Measurements from ENCODE around the gene C16orf74. TPM values are rescaled to one million over a fixed set of nuclear protein-coding genes. Genes with fewer than 3 reads are reported as not detected.

Gene C16orf74
- total and polyA plus RNA-seq, 2 of the 8 experiments (the other 6 are each of a cell fraction or from before 2014, with no cell fraction given) = 7.3 to 9.3 TPM

- Histone ChIP-seq H3K79me2 (ENCODE audit: control insufficient read depth in 1 of 2, insufficient read depth in 2 of 2, low read length in 2 of 2) (no peaks in the 10 kb centered on the region), H3K4me2 (ENCODE audit: insufficient read depth in 1 of 2, low read depth in 2 of 2, low read length in 2 of 2) (peak overlapping the region; percentile 50; a peak in 3 of 4 replicates)
Observed at GRCh38 chr16:85734311-85735017, 16.4 kb downstream of the C16orf74 start.

More at GRCh38 chr16:85734311-85735017, 16.4 kb downstream of the C16orf74 start:
- Histone ChIP-seq H4K91ac (replicated peaks; ENCODE audit: insufficient read length, low read length) (peak overlapping the region; percentile 20), H3K23me2 (ENCODE audit: low read depth, low read length) (peaks cover 3% of the 10 kb centered on the region; the same call in 1 of the 2 replicates), H3K9ac (replicated peaks in 1 of 4; ENCODE audit: extremely low read depth in 1 of 4, low read depth in 3 of 4, low read length in 3 of 4) (no peak overlapping the region), H2BK20ac (ENCODE audit: low read length) (peak overlapping the region; percentile 2; the same call in 1 of the 2 replicates), H2BK15ac (ENCODE audit: low read length) (peak overlapping the region; percentile 89; the same call in 1 of the 2 replicates), H3K4ac (replicated peaks; ENCODE audit: insufficient read length, low read depth, low read length) (no peak overlapping the region), H4K5ac (ENCODE audit: insufficient read length, low read depth, low read length) (no peak overlapping the region), H3K23ac (ENCODE audit: insufficient read length) (no peak overlapping the region), H4K8ac (ENCODE audit: extremely low read depth, insufficient read depth, low read length) (no peak overlapping the region), H3K18ac (ENCODE audit: extremely low read depth, low read length) (peak overlapping the region; percentile 20; the same call in 1 of the 2 replicates), H3K4me3 (ENCODE audit: extremely low read depth in 1 of 4, insufficient read depth in 2 of 4, low read depth in 3 of 4, low read length in 4 of 4) (no peak overlapping the region), H2AFZ (ENCODE audit: low read length) (no peak overlapping the region), H3K36me3 (ENCODE audit: control insufficient read depth in 2 of 4, insufficient read depth in 4 of 4, low read length in 3 of 4) (no peaks in the 10 kb centered on the region), H3K27ac (ENCODE audit: low read depth, low read length) (no peak overlapping the region), H3K9me3 (ENCODE audit: insufficient read depth in 2 of 2, low read depth in 1 of 2, low read length in 1 of 2) (no peaks in the 10 kb centered on the region), H3K4me1 (replicated peaks in 1 of 4; ENCODE audit: control insufficient read depth in 3 of 4, insufficient read depth in 4 of 4, low read length in 3 of 4) (peaks cover 3 to 10% (median 9%) of the 10 kb centered on the region in 4 experiments), H4K20me1 (replicated peaks in 1 of 2; ENCODE audit: control insufficient read depth in 1 of 2, insufficient read depth in 2 of 2, low read length in 2 of 2) (peaks cover 0 to 2% of the 10 kb centered on the region in 2 experiments), H2AK5ac (ENCODE audit: low read depth, low read length) (peak overlapping the region; percentile 34; the same call in 1 of the 2 replicates), H3K27me3 (replicated peaks in 1 of 4; ENCODE audit: control insufficient read depth in 3 of 4, extremely low read depth in 1 of 4, insufficient read depth in 3 of 4, low read length in 3 of 4) (no peaks in the 10 kb centered on the region; a peak in 1 of 7 replicates), H2BK5ac (ENCODE audit: low read depth, low read length) (peak overlapping the region; percentile 67; the same call in 1 of the 2 replicates), H3K79me1 (ENCODE audit: low read depth, low read length) (no peaks in the 10 kb centered on the region), H2BK120ac (replicated peaks; ENCODE audit: low read depth, low read length) (no peak overlapping the region), H3K14ac (ENCODE audit: insufficient read length) (no peak overlapping the region), H3K56ac (replicated peaks; ENCODE audit: insufficient read length, low read depth, low read length) (no peak overlapping the region), H2BK12ac (ENCODE audit: low read depth, low read length) (peak overlapping the region; percentile 45; the same call in 1 of the 2 replicates)
- POLR2A ChIA-PET (ENCODE audit: partially characterized antibody) = interaction anchor here (1.1 to 1.4 kb wide), 3 partner anchors 10 to 66 kb away, joined by 3 to 6 read pairs (median 3); no protein-coding TSS in a partner anchor
- CTCF ChIA-PET (ENCODE audit: partially characterized antibody) = interaction anchor here (0.7 to 1.6 kb wide), 4 partner anchors 9 to 25 kb away, joined by 3 to 5 read pairs (median 3); no protein-coding TSS in a partner anchor
- DNase-seq (ENCODE audit: low read depth in 1 of 2, low spot score in 2 of 2) (no peak), FAIRE-seq (no peak)
- 69% methylated on average over 10 of the region's 10 CpGs; no CpG with 5 or more reads in 1 of the 2 experiments for WGBS, 2 experiments (ENCODE audit: extremely low coverage in 1 of 2, insufficient coverage in 1 of 2, insufficient read length in 1 of 2, insufficient replicate concordance in 2 of 2, low coverage in 1 of 2, low lambda C conversion rate in 2 of 2, missing lambda C conversion rate in 1 of 2)
- TF ChIP-seq PHF8 (conservative IDR thresholded peaks at IDR 0.05; ENCODE audit: low read depth, low read length) = no peak
- no peak for TF ChIP-seq KDM4A (IDR thresholded peaks at IDR 0.05; ENCODE audit: low read depth, low read length, severe bottlenecking)
- peak in 1 of 2 experiments; percentile 13; a peak in 1 of 4 replicates for TF ChIP-seq HDAC2 (IDR thresholded peaks at IDR 0.05; ENCODE audit: borderline replicate concordance in 1 of 2, low read depth in 2 of 2, low read length in 2 of 2)
- TF ChIP-seq CHD2 (IDR thresholded peaks at IDR 0.05; ENCODE audit: low read length) = no peak
- TF ChIP-seq BCL11A (IDR thresholded peaks at IDR 0.05; ENCODE audit: low read depth in 2 of 2, low read length in 2 of 2) = no peak
- TF ChIP-seq KDM1A (IDR thresholded peaks at IDR 0.05; ENCODE audit: borderline replicate concordance, low read length) = no peak
